H9 (cell line): ENCODE measurements around the gene SLX4IP. TPM values are rescaled to one million over a fixed set of nuclear protein-coding genes. Genes with fewer than 3 reads are reported as not detected.

Experiments used
- DNase-seq: peaks from one replicate; pipeline ENCODE4 v3.0.0-alpha.2; 2017
- H2AFZ ChIP-seq: one replicate; pipeline ENCODE4 v1.6.1; 2013; ENCODE audit warnings: mild to moderate bottlenecking, low read length, control low read depth, moderate library complexity
- H2AK5ac ChIP-seq: 2 replicates; pipeline ENCODE4 v1.6.1; 2013; ENCODE audit warnings: low read length, control low read depth, mixed read lengths; ENCODE audit not compliant: insufficient read length
- H2BK120ac ChIP-seq: one replicate; pipeline ENCODE4 v1.6.1; 2013; ENCODE audit warnings: low read depth, mild to moderate bottlenecking, low read length, control low read depth, inconsistent platforms; ENCODE audit not compliant: poor library complexity, severe bottlenecking
- H2BK12ac ChIP-seq: 2 replicates; pipeline ENCODE4 v1.6.1; 2013; ENCODE audit warnings: low read length, control low read depth, mixed read lengths, low read depth; ENCODE audit not compliant: insufficient read length
- H2BK15ac ChIP-seq: 2 replicates; pipeline ENCODE4 v1.6.1; 2013; ENCODE audit warnings: low read depth, low read length, control low read depth
- H2BK20ac ChIP-seq: one replicate; pipeline ENCODE4 v1.6.1; 2013; ENCODE audit warnings: low read depth, mild to moderate bottlenecking, low read length, control low read depth, inconsistent platforms; ENCODE audit not compliant: poor library complexity, severe bottlenecking
- H2BK5ac ChIP-seq: 2 replicates; pipeline ENCODE4 v1.6.1; 2013; ENCODE audit warnings: low read length, control low read depth, mixed read lengths; ENCODE audit not compliant: insufficient read length
- H3K14ac ChIP-seq: 2 replicates; pipeline ENCODE4 v1.6.1; 2013; ENCODE audit warnings: low read length, control low read depth; ENCODE audit not compliant: insufficient read depth
- H3K18ac ChIP-seq: 2 replicates; pipeline ENCODE4 v1.6.1; 2013; ENCODE audit warnings: low read depth, mild to moderate bottlenecking, mixed read lengths, low read length, control low read depth; ENCODE audit not compliant: insufficient read length
- H3K23ac ChIP-seq: 2 replicates; pipeline ENCODE4 v1.6.1; 2013; ENCODE audit warnings: low read length, control low read depth, mixed read lengths, low read depth; ENCODE audit not compliant: insufficient read length
- H3K23me2 ChIP-seq: 2 replicates; pipeline ENCODE4 v1.6.1; 2013; ENCODE audit warnings: low read depth, mild to moderate bottlenecking, mixed read lengths, low read length, control low read depth; ENCODE audit not compliant: insufficient read length, poor library complexity, severe bottlenecking
- H3K27ac ChIP-seq: 2 replicates; pipeline ENCODE4 v1.5.1; 2013; ENCODE audit warnings: low read length, control low read depth, mixed read lengths, low read depth; ENCODE audit not compliant: insufficient read length
- H3K27me3 ChIP-seq: 2 replicates; pipeline ENCODE4 v1.6.1; 2013; ENCODE audit warnings: low read length, control low read depth, inconsistent platforms; ENCODE audit not compliant: insufficient read depth
- H3K4ac ChIP-seq: 2 replicates; pipeline ENCODE4 v1.6.1; 2013; ENCODE audit warnings: low read depth, mild to moderate bottlenecking, control low read depth, inconsistent platforms, low read length, moderate library complexity
- H3K4me1 ChIP-seq: 2 replicates; pipeline ENCODE4 v1.6.1; 2013; ENCODE audit warnings: low read length, control low read depth, inconsistent platforms; ENCODE audit not compliant: insufficient read depth
- H3K4me2 ChIP-seq: 2 replicates; pipeline ENCODE4 v1.6.1; 2013; ENCODE audit warnings: low read length, control low read depth, mixed read lengths; ENCODE audit not compliant: insufficient read length, insufficient read depth
- H3K56ac ChIP-seq: 2 replicates; pipeline ENCODE4 v1.6.1; 2013; ENCODE audit warnings: low read depth, mild to moderate bottlenecking, mixed read lengths, low read length, control low read depth; ENCODE audit not compliant: insufficient read length
- H3K79me1 ChIP-seq: 2 replicates; pipeline ENCODE4 v1.6.1; 2013; ENCODE audit warnings: low read depth, mild to moderate bottlenecking, moderate library complexity, low read length, control low read depth, inconsistent platforms; ENCODE audit not compliant: insufficient read depth, poor library complexity, severe bottlenecking
- H3K79me2 ChIP-seq: 2 replicates; pipeline ENCODE4 v1.6.1; 2013; ENCODE audit warnings: low read length, control low read depth, inconsistent platforms; ENCODE audit not compliant: insufficient read depth
- H3K9ac ChIP-seq: 2 replicates; pipeline ENCODE4 v1.6.1; 2013; ENCODE audit warnings: low read length, control low read depth, mixed read lengths; ENCODE audit not compliant: insufficient read length; ENCODE audit errors: extremely low read depth
- H3K9me3 ChIP-seq: one replicate; pipeline ENCODE4 v1.6.1; 2013; ENCODE audit warnings: low read depth, low read length, inconsistent platforms; ENCODE audit not compliant: control insufficient read depth
- H3T11ph ChIP-seq: one replicate; pipeline ENCODE4 v1.6.1; 2013; ENCODE audit warnings: mild to moderate bottlenecking, low read length, control low read depth, inconsistent platforms
- H4K20me1 ChIP-seq: one replicate; pipeline ENCODE4 v1.6.1; 2013; ENCODE audit not compliant: control insufficient read depth, insufficient read length, insufficient read depth
- H4K5ac ChIP-seq: 2 replicates; pipeline ENCODE4 v1.6.1; 2013; ENCODE audit warnings: low read depth, mild to moderate bottlenecking, mixed read lengths, low read length, control low read depth; ENCODE audit not compliant: insufficient read length
- H4K8ac ChIP-seq: replicated peaks from 2 replicates; pipeline ENCODE4 v1.6.1; 2013; ENCODE audit warnings: low read length, control low read depth, mixed read lengths, low read depth; ENCODE audit not compliant: insufficient read length
- H4K91ac ChIP-seq: 2 replicates; pipeline ENCODE4 v1.6.1; 2013; ENCODE audit warnings: low read depth, mild to moderate bottlenecking, moderate library complexity, mixed read lengths, low read length, control low read depth; ENCODE audit not compliant: insufficient read length
- H3K27ac Mint-ChIP-seq, 3 experiments: 2 replicates in 2 of 3; 3 replicates in 1 of 3; pipeline ENCODE4 v1.8.0; 2020 to 2021; ENCODE audit warnings: mixed read lengths in 3 of 3, mild to moderate bottlenecking in 1 of 3, moderate library complexity in 1 of 3
- H3K27me3 Mint-ChIP-seq: 2 replicates; pipeline ENCODE4 v1.8.0; 2021; ENCODE audit warnings: low read depth, mild to moderate bottlenecking, moderate library complexity, mixed read lengths
- H3K36me3 Mint-ChIP-seq, 3 experiments: 2 replicates in 2 of 3; 3 replicates in 1 of 3; pipeline ENCODE4 v1.8.0; 2020 to 2021; ENCODE audit warnings: low read depth in 3 of 3, mixed read lengths in 3 of 3; ENCODE audit not compliant: insufficient read depth in 1 of 3
- H3K4me1 Mint-ChIP-seq, 2 experiments: 2 replicates each; pipeline ENCODE4 v1.8.0; 2020; ENCODE audit warnings: mixed read lengths in 2 of 2
- H3K4me3 Mint-ChIP-seq, 2 experiments: 2 replicates in 1 of 2; 3 replicates in 1 of 2; pipeline ENCODE4 v1.8.0; 2020 to 2021; ENCODE audit warnings: mild to moderate bottlenecking in 2 of 2, mixed read lengths in 2 of 2, moderate library complexity in 1 of 2
- H3K9me3 Mint-ChIP-seq, 2 experiments: 2 replicates in 1 of 2; 3 replicates in 1 of 2; pipeline ENCODE4 v1.8.0; 2020; ENCODE audit warnings: mild to moderate bottlenecking in 2 of 2, mixed read lengths in 2 of 2, moderate library complexity in 1 of 2
- WGBS: extraction: QIAGEN DNeasy Blood & Tissue Kit; methylation state at CpG from one replicate; pipeline ENCODE4 v1.1.7; 2013; ENCODE audit warnings: missing lambda C conversion rate, low lambda C conversion rate, mixed read lengths; ENCODE audit not compliant: insufficient read length; ENCODE audit errors: extremely low coverage; 5-methylcytosine and 5-hydroxymethylcytosine counted together
- total RNA-seq: library from RNA; stranded (reverse); gene quantifications from 2 replicates; pipeline ENCODE4 v1.2.1, GENCODE V29; 2021
- TF ChIP-seq, protein P1 (sequence below): fragments of 200-600 bp; sonication (generic); conservative IDR thresholded peaks from 3 replicates; pipeline ENCODE4 v1.8.0; 2021; ENCODE audit warnings: antibody characterized with exemption, mild to moderate bottlenecking

The SLX4IP gene
- total RNA-seq, 1 experiment from 2014 or later, result 7.9 TPM

DNA sequence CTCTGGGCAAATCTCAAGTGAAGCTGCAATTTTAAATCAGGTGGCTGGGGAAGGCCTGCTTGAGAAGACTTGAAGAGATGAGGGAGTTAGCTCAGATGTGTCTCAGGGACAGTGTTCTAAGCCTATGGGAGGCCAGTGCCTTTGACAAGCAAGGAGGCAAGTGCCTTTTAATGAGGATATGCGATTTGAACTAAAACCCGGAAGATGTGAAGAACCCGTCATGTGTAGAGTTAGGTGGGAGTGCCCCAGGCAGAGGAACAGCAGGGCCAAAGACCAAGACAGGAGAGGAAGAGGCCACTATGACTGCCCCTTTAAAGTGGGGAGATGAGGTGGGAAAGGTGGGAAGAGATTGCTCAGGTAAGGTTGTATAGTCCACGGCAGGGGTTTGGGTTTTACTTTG is 71.9 kb downstream of the SLX4IP start:
- H3K27ac Mint-ChIP-seq, result peak overlapping the region in 1 of 3 experiments; percentile 30; a peak in 1 of 7 replicates
- H3K4ac ChIP-seq, result no peak overlapping the region
- H4K8ac ChIP-seq, result no peak overlapping the region
- peaks cover 4% of the 10 kb centered on the region; the same call in 1 of the 2 replicates for H3K79me2 ChIP-seq
- no peaks in the 10 kb centered on the region for H3K27me3 ChIP-seq
- H3K56ac ChIP-seq, result no peak overlapping the region
- TF ChIP-seq, protein P1, sequence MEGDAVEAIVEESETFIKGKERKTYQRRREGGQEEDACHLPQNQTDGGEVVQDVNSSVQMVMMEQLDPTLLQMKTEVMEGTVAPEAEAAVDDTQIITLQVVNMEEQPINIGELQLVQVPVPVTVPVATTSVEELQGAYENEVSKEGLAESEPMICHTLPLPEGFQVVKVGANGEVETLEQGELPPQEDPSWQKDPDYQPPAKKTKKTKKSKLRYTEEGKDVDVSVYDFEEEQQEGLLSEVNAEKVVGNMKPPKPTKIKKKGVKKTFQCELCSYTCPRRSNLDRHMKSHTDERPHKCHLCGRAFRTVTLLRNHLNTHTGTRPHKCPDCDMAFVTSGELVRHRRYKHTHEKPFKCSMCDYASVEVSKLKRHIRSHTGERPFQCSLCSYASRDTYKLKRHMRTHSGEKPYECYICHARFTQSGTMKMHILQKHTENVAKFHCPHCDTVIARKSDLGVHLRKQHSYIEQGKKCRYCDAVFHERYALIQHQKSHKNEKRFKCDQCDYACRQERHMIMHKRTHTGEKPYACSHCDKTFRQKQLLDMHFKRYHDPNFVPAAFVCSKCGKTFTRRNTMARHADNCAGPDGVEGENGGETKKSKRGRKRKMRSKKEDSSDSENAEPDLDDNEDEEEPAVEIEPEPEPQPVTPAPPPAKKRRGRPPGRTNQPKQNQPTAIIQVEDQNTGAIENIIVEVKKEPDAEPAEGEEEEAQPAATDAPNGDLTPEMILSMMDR, result no peak
- H3T11ph ChIP-seq, result no peak overlapping the region
- H3K4me1 ChIP-seq, result peaks cover 11% of the 10 kb centered on the region
- H2BK15ac ChIP-seq, result no peak overlapping the region
- no peak overlapping the region for H2AK5ac ChIP-seq
- no peak overlapping the region for H4K5ac ChIP-seq
- H3K23ac ChIP-seq, result no peak overlapping the region
- no peak overlapping the region for H2BK120ac ChIP-seq
- peaks cover 0 to 4% (median 2%) of the 10 kb centered on the region in 3 experiments; a peak in 2 of 7 replicates for H3K36me3 Mint-ChIP-seq
- H3K4me3 Mint-ChIP-seq, result no peak overlapping the region
- no peak for DNase-seq
- H4K20me1 ChIP-seq, result no peaks in the 10 kb centered on the region
- H3K79me1 ChIP-seq, result peaks cover 2% of the 10 kb centered on the region
- no peak overlapping the region for H3K18ac ChIP-seq
- H2BK5ac ChIP-seq, result no peak overlapping the region
- WGBS, result no CpG with 5 or more reads among the region's 4 CpGs
- H3K4me1 Mint-ChIP-seq, result peaks cover 27 to 37% of the 10 kb centered on the region in 2 experiments
- H3K9me3 Mint-ChIP-seq, result no peaks in the 10 kb centered on the region; a peak in 1 of 5 replicates
- no peaks in the 10 kb centered on the region for H3K27me3 Mint-ChIP-seq
- no peak overlapping the region for H4K91ac ChIP-seq
- H2BK20ac ChIP-seq, result no peak overlapping the region
- no peak overlapping the region for H3K27ac ChIP-seq
- H3K9me3 ChIP-seq, result no peaks in the 10 kb centered on the region
- H3K9ac ChIP-seq, result no peak overlapping the region
- no peak overlapping the region for H2AFZ ChIP-seq
- H3K14ac ChIP-seq, result no peak overlapping the region
- H3K23me2 ChIP-seq, result no peaks in the 10 kb centered on the region
- H3K4me2 ChIP-seq, result no peak overlapping the region
- H2BK12ac ChIP-seq, result no peak overlapping the region
